ENCODE measurements around the gene PNPLA5. TPM values are rescaled to one million over a fixed set of nuclear protein-coding genes. Genes with fewer than 3 reads are reported as not detected.

Gene PNPLA5
- polyA plus RNA-seq, 1 donor: not detected

DNA sequence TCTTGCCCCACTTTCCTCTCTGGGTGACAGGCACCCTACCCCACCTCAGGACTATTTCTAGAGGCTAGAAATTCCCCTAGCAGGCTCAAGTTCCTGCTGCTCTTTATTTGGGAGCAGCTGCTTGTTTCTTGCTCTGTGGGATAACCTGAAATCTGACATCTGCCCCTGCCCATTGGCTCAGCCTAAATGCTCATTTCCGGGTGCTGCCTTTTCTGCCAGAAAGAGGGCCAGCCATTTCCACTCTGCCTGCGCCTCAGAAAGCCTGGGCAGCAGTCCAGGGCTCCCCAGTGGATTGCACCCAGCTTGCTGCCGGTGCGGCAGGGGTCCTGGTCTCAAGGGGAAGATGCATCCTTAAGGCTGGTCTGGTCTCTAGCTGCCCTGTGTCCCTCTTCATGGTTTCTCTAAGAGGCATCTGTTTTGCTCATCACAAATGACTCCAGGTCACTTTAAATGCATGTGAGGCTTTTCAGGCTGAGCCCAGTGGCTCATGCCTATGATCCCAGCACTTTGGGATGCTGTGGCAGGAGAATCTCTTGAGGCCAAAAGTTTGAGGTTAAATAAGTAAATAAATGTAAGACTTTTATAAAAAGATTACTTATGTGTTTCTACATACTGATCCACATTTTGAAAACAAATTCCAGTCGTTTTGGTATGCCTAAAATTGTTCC, 10.3 kb upstream of the PNPLA5 start:
- no peak for DNase-seq (ENCODE audit: low read depth)

DNA sequence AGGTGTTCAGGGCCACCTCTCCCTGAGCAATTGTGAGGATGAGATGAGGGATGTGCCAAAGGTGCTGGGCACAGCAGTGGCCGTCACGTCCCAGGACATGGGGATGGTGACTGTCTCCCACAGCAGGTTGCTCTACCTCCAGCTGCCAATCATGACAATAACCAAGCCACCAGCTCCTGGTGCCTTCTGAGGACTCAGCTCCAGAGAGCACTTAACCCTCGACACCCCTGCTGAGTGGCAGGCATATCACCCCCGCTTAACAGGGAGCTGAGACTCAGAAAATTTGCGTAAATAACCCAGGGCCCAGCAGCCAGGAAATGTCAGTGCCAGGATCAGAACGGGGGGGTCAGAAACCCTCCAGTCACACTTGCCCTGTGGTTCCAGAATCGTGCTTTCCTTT, 8.4 kb upstream of the PNPLA5 start:
- DNase-seq (ENCODE audit: low read depth): no peak

DNA sequence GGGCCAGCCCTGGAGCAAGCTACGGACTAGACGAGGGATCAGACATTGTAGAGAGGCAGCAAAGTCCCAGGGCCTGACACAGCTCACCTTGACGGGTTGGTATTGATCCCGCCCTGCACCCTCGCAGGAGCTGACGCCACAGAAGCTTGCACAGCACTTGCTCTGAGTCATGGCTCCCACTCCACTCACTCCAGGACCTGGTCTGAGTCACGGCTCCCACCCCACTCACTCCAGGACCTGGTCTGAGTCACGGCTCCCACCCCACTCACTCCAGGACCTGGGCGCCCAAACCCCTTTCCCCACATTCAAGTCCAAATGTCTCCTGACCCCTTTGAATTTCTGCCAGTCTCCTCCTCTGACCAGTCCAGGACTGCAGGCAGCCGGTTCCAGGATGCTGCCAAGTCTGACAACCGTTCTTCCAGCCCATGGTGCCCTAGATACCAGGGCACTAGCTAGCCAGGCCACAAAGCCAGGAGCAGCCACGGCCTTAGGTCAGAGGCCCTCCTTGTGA, 6.0 kb upstream of the PNPLA5 start:
- DNase-seq (ENCODE audit: low read depth): no peak

DNA sequence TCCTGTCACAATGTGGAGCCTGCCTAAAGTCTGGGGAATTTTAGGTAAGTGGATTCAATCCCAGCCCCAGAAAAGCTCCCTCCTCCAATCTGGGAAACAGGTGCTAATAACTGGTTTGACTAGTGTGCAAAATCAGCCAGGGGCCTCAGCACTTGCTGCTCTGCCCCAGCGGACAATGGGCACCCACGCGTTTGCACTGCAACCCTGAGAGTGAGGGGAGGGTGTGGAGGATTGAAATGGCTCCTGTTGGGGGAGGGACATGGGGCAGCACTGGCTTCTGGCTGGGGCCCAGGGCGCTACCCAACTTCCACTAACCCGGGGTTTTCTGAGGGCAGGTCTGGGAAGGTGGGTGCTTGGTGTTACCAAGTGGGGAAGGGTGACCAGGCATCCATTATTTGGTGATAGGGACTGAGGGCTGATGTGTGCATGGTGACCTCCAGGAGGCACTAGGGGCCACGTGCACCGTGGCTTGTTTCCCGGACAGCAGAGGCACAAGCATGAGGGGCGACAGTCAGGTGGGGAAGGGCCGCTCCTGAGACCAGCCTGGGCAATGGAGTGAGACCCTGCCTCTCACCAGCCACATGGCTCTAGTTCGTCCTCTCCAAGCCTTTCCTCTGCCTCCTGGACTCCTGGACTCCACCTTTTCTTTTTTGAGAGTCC, 4.3 kb upstream of the PNPLA5 start:
- no peak for DNase-seq (ENCODE audit: low read depth)

DNA sequence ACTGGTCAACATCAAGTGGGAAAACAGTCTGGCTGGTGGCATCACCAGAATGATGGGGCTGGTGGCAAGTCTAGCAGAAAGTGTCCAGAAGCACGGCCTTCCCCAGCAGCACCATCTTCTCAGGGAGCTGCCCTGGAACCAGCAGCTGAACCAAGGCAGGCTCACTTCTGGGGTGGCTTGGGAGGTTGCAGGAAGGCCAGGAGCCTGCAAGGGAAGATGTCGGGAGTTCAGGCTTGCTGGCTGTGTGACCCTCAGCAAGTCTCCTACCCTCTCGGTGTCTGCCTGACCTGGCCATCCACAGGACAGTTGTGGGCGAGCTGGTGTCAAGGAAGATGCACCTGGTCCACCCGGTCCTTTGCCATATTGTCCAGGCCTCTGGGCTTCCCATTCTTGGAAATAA, 2.3 kb upstream of the PNPLA5 start:
- DNase-seq (ENCODE audit: low read depth): no peak

DNA sequence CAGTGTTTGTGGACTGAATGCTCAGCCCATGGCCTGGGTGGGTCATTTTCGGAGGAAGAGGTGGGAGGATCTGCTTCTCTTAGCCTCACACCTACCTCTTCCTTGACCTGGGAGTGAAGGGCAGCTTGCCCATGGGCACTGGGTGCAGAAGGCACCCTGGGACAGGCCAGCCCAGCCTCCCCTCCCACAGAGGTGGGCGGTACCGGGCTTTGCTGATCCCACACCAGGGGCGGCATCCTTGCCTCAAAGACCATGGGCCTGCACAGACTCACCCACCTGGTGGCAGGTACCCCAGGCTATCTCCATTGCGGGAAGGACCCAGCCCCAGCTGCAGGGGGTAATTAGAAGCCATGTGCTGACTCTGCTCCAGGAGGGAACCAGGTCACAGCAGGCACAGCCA, 1.5 kb upstream of the PNPLA5 start:
- no peak for DNase-seq (ENCODE audit: low read depth)

DNA sequence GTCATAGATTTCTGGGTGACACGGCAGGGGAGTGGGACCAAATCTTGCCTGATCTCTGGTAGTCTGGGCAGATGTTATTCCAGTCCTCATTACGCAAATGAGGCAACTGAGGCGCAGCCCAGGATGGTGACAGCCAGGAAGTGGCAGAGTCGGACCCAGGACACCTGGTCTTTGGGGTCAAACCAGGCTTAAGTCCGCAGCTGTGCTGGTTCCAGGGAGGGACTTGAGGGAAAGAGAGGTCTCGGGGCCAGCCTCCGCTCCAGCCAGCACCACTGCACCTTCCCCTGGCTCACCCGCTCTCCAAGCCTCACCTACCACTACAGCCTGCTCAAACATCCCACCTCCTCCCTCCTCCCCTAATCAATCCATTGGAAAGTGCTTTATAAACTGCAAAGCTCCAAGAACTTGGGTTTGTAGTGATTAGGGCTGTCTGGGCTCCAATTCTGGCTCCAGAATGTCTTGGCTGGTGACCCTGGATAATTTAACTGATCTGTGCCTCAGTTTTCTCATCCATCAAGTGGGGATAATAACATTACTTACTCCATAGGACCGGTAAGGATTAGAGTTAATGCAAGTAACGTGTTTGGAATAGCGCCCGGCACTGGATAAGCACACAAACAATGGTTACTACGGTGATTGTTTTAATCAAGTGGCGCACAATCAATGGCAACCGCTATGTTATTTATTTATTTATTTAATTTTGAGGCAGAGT, 526 bp upstream of the PNPLA5 start:
- no peak for DNase-seq (ENCODE audit: low read depth)

DNA sequence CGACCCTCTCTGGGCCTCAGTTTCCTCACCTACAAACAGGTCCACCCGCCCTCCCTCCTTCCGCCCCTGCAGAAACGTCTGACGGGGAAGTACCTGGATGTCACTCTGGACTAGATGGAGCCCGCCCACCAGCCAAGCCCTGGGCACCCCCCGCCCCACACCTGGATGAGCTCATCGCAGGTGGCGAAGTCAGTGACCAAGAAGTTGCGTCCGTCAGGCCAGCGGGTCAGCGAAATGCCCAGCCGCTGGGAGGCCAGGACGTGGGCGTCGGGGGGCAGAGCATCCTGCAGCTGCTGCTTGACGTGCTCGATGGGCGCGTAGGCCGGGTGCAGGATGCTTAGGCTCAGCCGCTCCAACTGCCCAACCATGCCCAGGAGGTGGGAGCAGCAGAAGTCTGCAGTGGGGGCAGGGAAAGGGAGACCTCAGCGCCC, 897 bp downstream of the PNPLA5 start:
- DNase-seq (ENCODE audit: low read depth): no peak

DNA sequence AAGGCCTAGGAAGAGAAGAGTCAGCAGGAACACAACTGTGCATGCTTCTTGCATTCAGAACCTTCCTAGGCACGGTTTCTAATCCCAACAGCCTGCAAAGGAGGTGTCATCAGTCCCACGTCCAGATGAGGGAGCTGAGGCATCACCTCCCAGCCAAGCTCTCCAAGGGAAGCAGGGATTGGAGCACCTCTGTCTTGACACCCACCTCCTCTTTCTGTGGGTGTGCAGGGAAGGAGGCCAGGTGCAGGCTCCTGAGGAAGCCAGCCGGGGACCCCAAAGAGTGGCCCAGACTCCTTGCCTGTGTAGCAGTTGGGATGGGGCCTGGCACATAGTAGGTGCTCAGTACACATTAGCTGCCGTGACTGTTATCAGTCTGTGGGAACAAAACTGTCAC, 2.0 kb downstream of the PNPLA5 start:
- DNase-seq (ENCODE audit: low read depth): no peak

DNA sequence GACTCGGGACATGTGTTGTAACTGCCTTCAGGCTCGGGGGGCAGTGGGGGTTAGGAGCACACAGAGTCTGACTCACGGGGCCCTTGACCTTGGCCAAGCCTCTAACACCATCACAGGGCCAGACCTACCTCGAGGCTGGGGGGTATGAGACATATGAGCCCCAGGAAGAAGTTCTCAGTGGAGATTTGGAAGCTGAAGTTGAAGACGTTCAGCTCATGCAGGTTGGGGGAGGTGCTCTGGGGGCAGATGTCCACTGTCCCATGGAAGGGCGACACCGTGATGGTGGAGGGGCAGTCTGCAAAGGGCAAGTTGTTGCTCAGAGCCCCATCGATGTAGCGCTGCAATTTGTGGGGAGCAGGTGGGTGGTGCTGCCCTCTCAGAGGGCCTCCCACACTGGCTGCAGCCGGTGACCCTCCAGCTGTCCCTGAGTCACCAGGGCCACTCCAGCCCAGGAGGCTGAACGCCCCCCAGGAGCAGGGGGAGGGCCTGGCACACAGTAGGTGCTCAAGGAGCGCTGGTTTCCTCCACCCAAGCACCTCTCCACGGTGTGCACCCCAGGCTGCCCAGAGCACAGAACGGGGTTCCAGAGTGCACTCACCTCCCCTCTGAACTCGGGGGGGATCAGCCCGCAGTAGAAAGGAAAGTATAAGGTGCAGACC, 2.5 kb downstream of the PNPLA5 start:
- no peak for DNase-seq (ENCODE audit: low read depth)

DNA sequence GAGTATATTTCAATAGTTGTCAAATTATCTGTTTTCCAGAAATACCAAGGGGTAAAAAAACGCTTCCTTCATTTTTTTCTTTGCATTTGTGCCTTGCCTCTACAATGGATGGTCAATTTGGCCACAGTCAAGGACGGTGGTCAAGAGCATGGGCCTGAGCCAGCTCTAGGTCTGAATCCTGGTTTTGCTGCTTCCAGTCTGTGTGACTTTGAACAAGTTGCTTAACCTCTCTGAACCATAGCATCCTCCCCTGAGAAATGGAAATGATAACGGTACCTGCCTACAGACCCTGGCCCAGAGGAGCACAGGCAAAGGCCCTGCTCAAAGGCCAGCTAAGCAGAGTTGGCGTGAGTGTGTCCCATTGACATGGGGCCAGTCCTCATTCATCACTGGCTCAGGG, 3.1 kb downstream of the PNPLA5 start:
- no peak for DNase-seq (ENCODE audit: low read depth)

DNA sequence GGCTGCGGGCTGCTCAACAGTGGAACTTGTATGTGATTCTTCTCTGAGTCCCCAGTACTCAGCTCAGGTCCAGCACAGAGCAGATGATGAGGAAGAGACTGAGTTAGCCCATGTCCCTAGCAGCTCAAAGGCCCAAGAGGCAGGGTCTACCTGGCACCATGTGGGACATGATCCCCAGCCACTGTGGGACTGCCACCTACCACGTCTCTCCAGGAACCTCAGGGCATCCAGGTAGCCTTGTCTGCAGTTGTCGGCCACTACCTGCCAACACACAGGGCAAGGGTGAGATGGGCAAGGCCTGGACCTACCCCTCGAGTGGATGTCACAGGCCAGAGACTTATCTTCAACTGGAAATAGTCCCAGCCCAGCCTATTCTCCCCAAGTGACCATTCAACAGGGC, 4.4 kb downstream of the PNPLA5 start:
- no peak for DNase-seq (ENCODE audit: low read depth)

DNA sequence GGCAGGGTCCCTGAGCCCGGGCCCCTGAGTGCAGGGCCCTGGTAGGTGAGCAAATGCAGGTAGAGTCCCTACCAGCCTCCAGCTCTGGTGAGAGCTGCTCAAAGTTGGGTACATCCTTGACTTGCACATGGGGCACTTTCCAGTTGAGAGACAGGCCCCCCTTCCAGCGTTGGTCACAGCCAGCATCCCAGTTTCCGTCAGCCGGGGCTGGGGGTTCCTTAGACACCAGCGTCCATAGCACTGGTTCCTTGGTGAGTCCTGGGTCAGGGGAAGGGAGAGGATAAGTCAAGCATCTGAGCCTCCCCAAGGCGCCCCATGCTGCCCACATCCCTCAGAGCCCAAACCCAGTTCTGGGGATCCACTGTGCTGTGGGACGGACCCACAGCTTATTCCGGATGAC, 5.6 kb downstream of the PNPLA5 start:
- no peak for DNase-seq (ENCODE audit: low read depth)

DNA sequence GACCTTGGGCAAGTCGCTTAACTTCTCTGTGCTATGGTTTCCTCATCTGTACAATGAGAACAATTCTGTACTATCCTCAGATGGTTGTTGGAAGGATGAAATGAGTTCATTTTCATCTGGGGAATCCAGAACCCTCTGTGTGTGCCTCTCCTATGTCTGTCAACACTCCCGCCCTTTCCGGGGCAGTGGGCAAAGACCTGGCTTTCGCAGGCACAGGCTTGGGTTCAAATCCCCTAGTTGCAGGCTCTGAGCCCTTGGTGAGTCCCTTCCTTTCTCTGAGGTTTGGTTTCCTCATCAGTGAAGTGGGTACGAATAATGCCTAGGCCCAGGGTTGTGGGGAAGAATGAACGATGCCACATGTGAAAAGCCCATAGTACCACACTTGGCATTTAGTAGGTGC, 6.0 kb downstream of the PNPLA5 start:
- DNase-seq (ENCODE audit: low read depth): no peak

DNA sequence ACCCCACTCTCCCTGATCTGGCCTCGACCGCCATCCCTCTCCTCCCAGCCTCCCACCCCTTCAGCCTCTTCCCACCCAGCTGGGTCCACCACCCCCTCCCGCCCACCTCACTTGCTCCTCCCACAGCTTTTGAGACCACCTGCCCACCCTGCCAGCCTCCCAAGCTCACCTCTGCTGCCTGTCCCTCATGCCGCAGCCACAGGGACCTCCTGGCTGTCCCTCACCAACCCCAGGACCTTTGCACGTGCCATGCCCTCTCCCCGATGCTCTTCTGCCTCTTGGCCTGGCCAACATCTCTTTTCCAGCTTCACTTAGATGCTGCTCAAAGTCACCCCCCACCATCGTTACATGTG, 6.5 kb downstream of the PNPLA5 start:
- no peak for DNase-seq (ENCODE audit: low read depth)

DNA sequence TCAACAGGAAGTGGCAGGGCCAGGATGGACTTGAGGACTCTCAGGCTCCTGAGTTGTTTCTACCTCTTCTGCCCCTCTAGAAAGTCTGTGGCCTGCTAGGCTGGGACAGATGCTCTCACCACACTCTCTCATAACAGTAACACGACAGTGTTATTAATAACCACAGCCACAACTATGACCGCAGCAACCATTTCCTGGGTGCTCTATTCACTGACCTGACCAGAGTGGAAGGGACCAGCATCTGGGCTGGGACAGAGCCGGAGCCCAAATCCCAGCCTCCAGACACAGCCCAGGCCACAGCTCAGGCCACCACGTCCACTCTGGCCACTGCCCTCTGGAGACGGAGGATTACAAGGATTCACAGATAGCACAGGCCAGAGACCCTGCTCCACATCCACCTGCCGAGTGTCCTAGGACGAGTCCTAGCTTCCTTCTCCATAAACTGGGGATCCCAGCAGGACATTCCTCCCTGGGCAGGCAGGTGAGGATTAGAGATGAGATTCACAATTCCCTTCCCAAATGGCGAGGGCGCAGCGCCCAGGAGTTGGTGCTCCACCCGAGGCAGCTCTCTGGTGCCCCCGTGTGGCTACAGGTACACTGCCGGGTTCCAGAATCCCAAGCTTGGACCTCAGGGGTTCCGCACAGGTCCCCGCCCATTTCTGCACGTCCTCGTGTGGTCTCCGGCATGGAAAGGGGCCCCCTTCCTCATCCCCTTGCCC, 7.1 kb downstream of the PNPLA5 start:
- no peak for DNase-seq (ENCODE audit: low read depth)

DNA sequence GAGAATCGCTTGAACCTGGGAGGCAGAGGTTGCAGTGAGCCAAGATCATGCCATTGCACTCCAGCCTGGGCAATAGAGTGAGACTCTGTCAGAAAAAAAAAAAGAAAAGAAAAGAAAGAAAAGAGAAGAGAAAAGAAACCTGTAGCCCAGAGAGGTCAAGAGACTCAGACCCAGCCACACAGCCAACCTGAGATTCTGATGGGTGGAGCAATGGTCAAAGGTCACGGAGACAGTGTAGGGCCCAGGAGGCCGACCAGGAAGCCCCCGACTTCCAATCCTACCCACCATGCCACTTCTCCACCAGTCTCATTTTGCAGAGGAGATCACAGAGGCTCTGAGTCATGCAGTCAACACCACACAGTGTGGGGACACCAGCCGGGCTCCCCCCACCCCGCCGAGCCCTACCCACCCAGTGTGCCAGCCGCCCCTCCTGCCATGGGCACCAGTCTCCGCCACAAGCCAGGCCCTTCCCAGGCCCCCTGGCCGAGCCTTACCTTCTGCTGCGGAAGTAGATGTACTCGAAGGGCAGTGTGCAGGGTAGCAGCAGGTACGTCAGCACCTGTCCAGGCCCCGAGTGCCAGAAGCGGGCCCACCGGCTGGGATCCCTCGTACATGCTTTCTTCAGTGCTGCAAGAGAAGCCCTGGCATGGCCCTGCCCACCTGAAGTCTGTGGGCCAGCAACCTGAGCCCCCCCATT, 7.9 kb downstream of the PNPLA5 start:
- no peak for DNase-seq (ENCODE audit: low read depth)

DNA sequence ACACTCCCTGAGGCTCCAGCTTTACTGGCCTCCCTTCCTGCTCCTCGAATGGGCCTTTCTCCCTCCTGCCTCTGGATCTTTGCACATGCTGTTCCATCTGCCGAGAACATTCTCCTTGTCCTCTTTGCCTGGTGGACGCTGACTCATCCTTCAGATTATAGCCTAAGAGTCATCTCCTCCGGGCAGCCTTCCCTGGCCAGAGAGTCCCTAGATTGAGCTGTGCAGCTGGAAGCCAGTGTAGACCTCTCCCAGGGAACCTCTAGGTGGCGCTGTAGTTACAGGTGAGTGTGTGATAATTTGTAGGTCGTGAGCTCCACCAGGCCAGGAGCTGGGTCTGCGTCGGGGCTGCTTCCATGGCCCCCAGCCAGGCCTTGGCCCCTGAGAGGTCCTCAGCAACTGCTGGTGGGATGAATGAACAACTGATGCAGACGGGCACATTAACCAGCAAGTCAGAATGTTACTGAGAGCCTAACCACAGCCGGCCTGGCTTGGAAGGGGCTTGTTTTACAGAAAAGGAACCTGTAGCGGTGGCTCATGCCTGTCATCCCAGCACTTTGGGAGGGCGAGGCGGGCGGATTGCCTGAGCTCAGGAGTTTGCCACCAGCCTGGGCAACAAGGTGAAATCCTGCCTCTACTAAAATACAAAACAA, 8.7 kb downstream of the PNPLA5 start:
- DNase-seq (ENCODE audit: low read depth): no peak

DNA sequence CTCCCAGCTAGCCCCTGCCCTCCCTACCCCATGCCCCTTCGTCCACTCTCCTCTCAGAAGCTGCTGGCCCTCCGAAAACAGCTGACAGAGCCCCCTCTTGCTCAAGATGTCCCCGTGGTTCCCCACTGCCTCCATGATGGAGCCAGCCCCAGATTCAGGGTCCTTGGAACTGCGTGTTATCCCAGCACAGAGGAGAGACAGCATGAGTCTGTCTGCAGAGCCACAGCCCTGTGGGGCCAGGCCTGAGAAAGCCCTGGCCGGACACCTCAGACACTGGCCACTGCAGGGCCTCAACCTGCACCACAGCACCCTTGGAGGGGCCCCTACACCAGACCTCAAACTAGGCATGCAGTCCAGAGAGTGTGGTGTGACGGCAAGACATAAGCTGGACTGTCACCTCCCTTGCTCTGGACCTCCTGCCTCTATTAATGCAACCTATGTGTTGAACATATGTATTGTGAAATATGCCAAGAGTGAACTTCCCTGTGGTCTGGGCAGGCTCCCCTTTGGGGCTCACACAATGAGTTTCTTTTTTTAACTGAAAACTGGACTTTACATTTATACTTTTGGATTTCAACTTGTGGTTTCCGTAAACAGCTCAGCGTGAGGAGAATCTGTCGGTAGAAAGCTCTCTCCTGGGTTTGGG, 9.6 kb downstream of the PNPLA5 start:
- no peak for DNase-seq (ENCODE audit: low read depth)
